Measurements from ENCODE around the gene OR10C1. TPM values are rescaled to one million over a fixed set of nuclear protein-coding genes. Genes with fewer than 3 reads are reported as not detected.
"Not testable (repeated sequence)": the region's sequence is repeated elsewhere in the genome, so short reads cannot be mapped to it uniquely, and the experiment has no call there.

OR10C1 gene, protein sequence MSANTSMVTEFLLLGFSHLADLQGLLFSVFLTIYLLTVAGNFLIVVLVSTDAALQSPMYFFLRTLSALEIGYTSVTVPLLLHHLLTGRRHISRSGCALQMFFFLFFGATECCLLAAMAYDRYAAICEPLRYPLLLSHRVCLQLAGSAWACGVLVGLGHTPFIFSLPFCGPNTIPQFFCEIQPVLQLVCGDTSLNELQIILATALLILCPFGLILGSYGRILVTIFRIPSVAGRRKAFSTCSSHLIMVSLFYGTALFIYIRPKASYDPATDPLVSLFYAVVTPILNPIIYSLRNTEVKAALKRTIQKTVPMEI
- polyA plus RNA-seq (ENCODE audit: insufficient read length): not detected
- long read RNA-seq, donor 1: 0 reads
- long read RNA-seq, donor 2: 0 reads
- long read RNA-seq, donor 3: 0 reads
- long read RNA-seq, donor 4: 0 reads
- long read RNA-seq, donor 5: 0 reads
- long read RNA-seq, donor 6: 0 reads
- long read RNA-seq, donor 7: 0 reads
- long read RNA-seq, donor 8: 0 reads

- DNase-seq: no peak
Observed at GRCh38 chr6:29439006-29439405, at the start of gene OR10C1. OR10C1 (plus strand) TSS chr6:29439306; CDS start chr6:29440016, 710 bp downstream.

DNA sequence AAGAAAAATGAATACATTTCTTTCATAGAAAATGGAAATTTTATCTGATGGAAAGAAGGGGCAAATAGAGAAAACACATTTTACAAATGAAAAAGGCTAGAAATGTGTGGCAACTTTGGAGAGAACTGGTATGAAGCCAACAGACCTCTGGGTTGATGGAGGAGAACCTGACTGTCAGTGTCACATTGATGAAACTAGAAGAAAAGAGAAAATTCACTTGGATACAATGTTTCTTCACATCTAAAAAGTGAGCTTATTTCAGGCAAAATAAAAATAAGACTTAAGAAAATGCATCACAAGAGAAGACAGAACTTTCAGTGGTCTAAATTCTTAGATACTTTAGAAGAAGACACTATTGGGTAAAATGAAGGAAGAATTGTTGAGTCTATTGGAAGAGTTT, 43.8 kb upstream of the OR10C1 start, which contains the start of gene OR12D2:
OR12D2 (plus strand) TSS at position 301 of the 400 bp plus-strand sequence. CDS start 1,069 bp downstream, outside the sequence.
- no peak for DNase-seq

DNA sequence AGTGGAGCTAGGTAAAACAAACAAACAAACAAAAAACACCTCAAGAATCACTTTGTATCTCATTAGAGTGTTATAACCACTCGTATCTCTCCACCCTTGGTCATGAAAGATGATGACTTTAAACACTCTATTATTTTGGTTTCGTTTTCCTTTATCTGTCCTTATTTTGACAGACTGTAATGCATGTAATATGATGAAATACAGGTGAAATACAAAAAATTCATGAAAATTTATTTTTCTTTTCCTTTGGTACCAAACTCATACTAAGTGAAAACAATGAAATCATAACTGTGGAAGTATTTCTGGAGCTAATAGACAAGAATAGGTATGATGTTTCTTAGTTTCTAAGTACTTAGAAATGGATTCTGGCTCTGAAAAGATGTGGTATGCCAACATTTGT, 39.6 kb upstream of the OR10C1 start:
- no peak for DNase-seq

DNA sequence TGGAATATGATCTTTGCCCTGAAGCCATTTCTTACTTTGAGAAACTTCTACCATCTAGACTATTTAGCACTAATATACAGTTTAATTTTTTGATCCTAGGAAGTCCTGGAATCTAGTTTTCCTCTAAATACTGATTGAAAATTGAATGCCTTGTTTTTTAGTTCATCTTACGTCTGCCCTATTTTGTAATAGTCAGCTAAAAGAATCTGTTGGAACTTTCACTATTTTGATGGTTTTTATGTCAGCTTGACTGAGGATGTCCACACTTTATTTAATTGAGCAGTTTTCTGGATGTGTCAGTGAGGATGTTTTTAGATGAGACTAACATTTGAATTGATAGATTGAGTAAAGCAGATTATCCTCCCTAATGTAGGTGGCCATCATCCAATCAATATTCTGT, 35.3 kb upstream of the OR10C1 start:
- no peak for DNase-seq

GRCh38 chr6:29414588-29414987, 24.5 kb upstream of the OR10C1 start, which contains the start of gene OR12D1:
OR12D1 (plus strand) TSS chr6:29414928.
- DNase-seq: no peak

GRCh38 chr6:29419516-29419915, 19.6 kb upstream of the OR10C1 start:
- DNase-seq: no peak

DNA sequence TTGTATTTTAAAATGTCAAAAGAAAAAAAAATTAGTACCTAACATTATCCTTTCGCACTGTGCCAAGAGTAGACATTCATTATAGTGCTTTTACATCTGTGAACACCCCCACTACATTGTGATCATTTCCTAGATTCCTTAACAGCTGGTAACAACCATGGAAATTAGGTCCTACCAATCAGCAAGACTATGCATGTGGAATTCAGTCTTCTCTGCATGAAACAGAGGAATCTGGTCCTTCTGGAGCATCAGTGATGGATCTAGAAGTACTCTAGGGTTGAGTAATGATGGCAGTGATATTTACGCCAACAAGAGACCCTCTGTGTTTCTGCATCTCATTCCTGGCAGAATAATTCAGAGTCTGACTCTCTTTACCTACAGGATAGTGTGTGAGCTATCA, 14.9 kb upstream of the OR10C1 start:
- no peak for DNase-seq

GRCh38 chr6:29424575-29424974, 14.5 kb upstream of the OR10C1 start:
- DNase-seq: no peak

GRCh38 chr6:29425075-29425474, 14.0 kb upstream of the OR10C1 start:
- no peak for DNase-seq

DNA sequence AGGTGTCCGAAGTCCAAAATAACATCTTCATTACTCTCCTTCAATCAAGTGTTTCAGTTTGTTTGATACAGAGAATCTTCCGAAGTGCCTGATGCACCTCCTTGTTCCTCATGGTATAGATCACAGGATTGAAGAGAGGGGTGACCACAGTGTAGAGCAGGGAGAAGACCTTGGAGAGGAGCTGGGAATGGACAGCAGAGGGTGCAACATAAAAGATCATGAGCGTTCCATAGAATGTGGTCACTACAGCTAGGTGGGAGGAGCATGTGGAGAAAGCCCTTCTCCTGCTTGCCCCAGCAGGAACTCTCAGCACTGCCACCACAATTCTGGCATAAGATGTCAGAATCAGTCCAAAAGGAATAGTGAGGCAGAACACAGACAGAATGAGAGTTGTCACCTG, 12.5 kb upstream of the OR10C1 start:
- no peak for DNase-seq

GRCh38 chr6:29436730-29437129, 2.4 kb upstream of the OR10C1 start:
- not testable (repeated sequence) for DNase-seq

DNA sequence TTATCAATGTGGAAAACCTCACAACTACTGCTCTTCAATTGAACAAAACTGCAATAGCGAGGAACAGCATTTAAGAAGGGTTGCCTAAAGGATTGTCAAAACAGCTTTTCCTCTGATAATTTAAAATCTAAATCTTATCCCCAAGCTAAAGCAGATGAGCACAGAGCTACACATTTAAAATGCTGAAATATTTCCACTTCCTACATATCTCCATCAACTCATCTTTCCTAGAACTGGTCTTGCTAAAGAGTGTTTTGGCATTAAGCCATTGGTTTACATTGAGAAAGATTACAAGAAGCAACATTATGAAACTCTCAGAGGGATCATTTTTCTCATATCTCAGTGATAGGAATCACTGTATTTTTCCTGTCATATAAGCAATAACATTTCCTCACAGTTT, 3.6 kb downstream of the OR10C1 start:
- DNase-seq: no peak

- DNase-seq: not testable (repeated sequence)
Observed at GRCh38 chr6:29444031-29444430, 4.9 kb downstream of the OR10C1 start.

DNA sequence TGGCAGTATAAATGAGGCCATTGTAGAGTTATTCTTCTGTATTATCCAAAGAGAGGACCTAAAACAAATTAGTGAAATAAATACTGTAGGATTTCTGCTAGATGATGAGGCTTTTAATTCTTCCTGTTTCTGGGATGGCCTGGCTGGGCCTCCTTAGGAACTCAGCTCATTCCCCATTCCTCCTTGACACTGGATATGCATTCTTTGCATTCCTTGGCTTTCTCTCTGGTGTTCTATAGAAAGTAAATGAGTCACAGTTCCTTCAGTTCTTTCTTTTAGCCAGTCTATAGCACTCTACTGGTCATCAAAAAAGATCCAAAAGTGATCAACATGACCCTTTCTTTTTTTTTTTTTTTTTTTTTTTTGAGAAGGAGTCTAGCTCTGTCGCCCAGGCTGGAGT, 8.6 kb downstream of the OR10C1 start:
- DNase-seq: no peak

DNA sequence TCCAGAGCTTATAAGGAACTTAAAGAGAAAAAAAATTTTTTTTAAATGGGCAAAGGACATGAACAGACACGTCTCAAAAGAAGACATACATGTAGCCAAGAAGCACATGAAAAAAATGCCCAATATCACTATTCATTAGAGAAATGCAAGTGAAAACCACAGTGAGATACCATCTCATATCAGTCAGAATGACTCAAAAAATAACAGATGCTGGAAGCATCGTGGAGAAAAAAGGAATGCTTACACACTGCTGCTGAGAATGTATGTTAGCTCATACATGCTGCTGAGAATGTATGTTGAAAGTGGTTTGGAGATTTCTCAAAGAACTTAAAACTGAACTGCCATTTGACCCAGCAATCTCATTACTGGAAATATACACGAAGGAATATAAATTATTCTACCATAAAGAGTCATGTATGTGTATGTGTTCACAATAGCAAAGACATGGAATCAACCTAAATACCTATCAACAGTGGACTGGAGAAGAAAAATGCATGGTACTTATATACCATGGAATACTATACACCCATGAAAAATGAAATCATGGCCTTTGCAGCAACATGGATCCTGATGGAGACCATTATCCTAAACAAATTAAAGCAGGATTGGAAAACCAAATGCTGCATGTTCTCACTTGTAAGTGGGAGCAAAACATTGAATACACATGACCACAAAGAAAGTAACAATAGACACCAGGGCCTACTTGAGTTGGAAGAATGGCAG, 12.5 kb downstream of the OR10C1 start:
- no peak for DNase-seq

DNA sequence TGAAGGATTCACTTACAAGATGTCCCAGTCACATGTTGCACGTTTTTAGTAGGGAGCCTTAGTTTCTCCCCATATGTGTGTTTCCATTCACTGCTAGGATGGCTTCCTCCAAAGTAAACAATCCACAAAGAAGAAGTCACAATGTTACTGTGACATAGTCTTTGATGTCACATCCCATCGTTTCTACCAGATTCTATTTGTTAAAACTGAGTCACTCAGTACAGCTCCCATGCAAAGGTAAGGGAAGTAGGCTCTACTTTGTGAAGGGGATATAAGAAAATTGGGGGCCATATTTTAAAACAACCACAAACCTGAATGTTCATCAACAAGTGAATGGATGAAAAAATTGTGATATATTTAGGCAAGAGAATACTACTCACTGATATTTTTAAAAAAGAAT, 17.9 kb downstream of the OR10C1 start, which contains the start of the genes OR11A1 and OR2H1:
OR11A1 (minus strand) TSS at position 101 of the 400 bp plus-strand sequence. CDS start 29,430 bp downstream, outside the sequence.
OR2H1 (plus strand) TSS at position 185 of the 400 bp plus-strand sequence. CDS start 4,615 bp downstream, outside the sequence.
- no peak for DNase-seq

DNA sequence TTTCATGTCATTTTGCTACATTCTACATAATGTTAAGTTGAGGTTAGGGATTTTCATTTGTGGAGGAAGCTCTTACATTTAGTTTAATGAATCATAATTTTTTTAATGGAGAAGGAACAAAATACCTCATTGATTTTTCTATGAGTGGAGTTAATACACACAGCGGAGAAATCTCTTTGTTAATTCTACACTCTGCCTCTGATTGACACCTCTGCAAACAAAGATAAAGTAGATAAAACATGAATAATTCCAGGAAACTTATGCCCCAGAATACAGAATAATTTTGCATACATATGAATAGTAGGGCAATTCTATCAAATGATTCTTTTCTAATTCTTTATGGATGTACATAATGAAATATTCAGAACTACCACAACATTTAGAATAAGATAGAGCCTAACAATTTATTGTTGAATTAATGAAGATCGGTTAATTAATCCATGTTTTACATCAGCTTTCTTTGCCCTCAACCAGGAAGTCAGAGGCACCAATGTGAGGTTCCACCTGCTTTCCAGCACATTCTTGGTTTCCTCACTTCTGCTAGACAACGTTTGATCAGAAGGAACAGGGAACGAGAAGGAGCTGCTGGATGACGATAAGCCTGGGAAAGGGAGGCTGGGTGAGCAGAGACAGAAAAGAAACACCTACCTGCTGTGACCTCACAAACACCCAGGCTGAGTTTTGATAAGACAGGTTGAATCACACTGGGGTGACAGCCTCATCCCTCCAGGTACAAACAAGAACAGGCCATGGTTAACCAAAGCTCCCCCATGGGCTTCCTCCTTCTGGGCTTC, 22.1 kb downstream of the OR10C1 start:
- DNase-seq: no peak

DNA sequence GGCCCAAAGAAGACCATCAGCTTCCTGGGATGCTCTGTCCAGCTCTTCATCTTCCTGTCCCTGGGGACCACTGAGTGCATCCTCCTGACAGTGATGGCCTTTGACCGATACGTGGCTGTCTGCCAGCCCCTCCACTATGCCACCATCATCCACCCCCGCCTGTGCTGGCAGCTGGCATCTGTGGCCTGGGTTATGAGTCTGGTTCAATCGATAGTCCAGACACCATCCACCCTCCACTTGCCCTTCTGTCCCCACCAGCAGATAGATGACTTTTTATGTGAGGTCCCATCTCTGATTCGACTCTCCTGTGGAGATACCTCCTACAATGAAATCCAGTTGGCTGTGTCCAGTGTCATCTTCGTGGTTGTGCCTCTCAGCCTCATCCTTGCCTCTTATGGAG, 22.9 kb downstream of the OR10C1 start:
- no peak for DNase-seq

DNA sequence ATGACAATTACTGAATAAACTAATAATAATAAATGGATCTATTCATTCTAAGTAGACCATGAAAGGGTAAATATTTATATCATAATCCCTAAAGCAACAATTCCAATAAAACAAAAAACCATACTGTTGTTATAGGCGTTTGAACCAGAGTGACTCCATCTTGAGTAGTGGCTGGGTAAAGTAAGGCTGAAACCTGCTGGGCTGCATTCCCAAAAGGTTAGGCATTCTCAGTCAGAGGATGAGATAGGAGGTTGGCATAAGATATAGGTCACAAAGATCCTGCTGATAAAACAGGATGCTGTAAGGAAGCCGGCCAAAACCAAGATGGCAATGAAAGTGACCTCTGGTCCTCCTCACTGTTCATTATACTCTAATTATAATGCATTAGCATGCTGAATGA, 26.2 kb downstream of the OR10C1 start:
- no peak for DNase-seq

- DNase-seq: no peak
Observed at GRCh38 chr6:29465801-29466200, 26.7 kb downstream of the OR10C1 start.

DNA sequence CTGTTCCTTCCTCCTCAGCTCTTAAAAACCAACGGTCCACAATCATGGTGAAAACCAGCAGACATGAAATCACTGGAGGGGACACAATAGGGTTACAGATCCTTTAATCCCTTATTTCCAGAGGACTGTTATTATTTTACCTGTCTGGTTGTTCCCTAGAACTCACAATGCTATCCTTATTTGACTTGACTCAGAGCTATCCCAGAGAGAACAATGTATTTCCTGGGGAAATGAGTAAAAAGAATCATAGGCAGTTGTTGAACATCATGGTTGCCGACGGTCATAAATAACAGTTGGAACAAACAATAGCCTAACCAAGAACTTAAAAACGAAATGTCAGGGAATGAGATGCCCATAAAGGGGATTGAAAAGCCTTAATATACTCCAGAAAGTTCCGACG, 27.1 kb downstream of the OR10C1 start:
- DNase-seq: no peak

DNA sequence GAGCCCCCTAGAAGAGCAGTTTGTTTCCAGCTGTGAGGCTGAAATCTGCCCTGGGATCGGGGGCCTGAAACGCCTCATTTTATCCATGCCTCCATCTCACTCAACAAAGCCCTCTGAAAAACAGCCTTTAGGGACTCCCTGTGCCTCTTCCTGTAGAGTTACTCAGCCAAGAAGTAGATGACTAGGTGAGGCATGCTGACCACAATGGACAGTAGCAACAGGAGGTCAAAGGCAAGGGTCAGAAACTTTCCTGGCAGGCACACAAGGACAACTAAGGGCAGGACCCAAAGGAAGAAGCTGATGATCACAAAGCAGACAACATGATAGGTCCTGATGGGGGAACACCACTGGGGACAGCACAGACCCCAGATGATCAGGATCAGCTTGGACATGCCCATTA, 35.9 kb downstream of the OR10C1 start:
- DNase-seq: no peak

All from left kidney (tissue), 8 donors.